BJ (cell line): ENCODE measurements around the gene GMPPB. TPM values are rescaled to one million over a fixed set of nuclear protein-coding genes. Genes with fewer than 3 reads are reported as not detected.

ENCODE experiments used
- CTCF ChIA-PET: fragments of 350-600 bp; formaldehyde crosslinking; extraction: SDS; loops from one replicate; lab custom pipeline; 2021; ENCODE audit warnings: antibody characterized with exemption, inconsistent platforms; lab: Yijun Ruan, JAX
- POLR2A ChIA-PET: fragments of 300-600 bp; sonication (Branson Sonifier 250); formaldehyde crosslinking; extraction: SDS; loops from one replicate; lab custom pipeline; 2021; ENCODE audit warnings: antibody characterized with exemption; lab: Charles Lee
- DNase-seq: peaks from one replicate; pipeline ENCODE4 v3.0.0-alpha.2; 2011; ENCODE audit warnings: low read depth
- H3K27me3 ChIP-seq: 2 replicates; pipeline ENCODE4 v1.6.0; 2011; ENCODE audit warnings: low read length; ENCODE audit not compliant: control insufficient read depth, insufficient read depth
- H3K36me3 ChIP-seq: 2 replicates; pipeline ENCODE4 v1.5.1; 2011; ENCODE audit warnings: low read length; ENCODE audit not compliant: control insufficient read depth, insufficient read depth
- H3K4me3 ChIP-seq: 2 replicates; pipeline ENCODE4 v1.5.1; 2011; ENCODE audit warnings: low read depth, mild to moderate bottlenecking, control low read depth, low read length
- polyA plus RNA-seq: library from polyadenylated mRNA; depleted of rRNA; stranded (reverse); fragments of >200 nt; gene quantifications from 2 replicates; pipeline ENCODE4 v1.2.3, GENCODE V29; 2011
- TF ChIP-seq, protein P1 (sequence below): IDR thresholded peaks from 2 replicates; pipeline ENCODE4 v1.5.1; 2011; ENCODE audit warnings: low read depth, mild to moderate bottlenecking, control low read depth, inconsistent platforms, low read length, moderate library complexity; ENCODE audit not compliant: insufficient read depth

Gene GMPPB
- polyA plus RNA-seq, 1 experiment = 30.0 TPM

DNA sequence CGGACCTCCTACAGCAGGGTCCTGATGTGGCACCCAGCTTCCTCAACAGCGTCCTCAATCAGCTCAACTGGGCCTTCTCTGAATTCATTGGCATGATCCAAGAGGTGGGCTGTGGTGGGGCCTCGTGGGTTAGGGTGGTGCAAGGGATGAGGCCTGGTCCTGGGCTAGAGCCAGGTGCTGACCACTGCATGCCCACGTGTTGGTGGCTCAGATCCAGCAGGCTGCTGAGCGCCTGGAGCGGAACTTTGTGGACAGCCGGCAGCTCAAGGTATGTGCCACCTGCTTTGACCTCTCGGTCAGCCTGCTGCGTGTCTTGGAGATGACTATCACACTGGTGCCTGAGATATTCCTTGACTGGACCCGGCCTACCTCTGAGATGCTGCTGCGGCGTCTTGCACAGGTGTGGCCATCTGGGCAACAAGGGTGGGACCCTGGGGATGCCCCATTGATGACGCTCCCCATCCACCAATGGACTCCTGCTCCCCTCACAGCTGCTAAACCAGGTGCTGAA lies 8.1 kb downstream of the GMPPB start:
- no peak for DNase-seq
- Histone ChIP-seq H3K36me3 (peaks cover 11% of the 10 kb centered on the region), H3K4me3 (no peak overlapping the region), H3K27me3 (no peaks in the 10 kb centered on the region)
- ChIA-PET CTCF (interaction anchor here (1.0 kb wide), 2 partner anchors 11 to 176 kb away, joined by 4 read pairs; no protein-coding TSS in a partner anchor), POLR2A (no interaction called here)
- TF ChIP-seq, protein P1, sequence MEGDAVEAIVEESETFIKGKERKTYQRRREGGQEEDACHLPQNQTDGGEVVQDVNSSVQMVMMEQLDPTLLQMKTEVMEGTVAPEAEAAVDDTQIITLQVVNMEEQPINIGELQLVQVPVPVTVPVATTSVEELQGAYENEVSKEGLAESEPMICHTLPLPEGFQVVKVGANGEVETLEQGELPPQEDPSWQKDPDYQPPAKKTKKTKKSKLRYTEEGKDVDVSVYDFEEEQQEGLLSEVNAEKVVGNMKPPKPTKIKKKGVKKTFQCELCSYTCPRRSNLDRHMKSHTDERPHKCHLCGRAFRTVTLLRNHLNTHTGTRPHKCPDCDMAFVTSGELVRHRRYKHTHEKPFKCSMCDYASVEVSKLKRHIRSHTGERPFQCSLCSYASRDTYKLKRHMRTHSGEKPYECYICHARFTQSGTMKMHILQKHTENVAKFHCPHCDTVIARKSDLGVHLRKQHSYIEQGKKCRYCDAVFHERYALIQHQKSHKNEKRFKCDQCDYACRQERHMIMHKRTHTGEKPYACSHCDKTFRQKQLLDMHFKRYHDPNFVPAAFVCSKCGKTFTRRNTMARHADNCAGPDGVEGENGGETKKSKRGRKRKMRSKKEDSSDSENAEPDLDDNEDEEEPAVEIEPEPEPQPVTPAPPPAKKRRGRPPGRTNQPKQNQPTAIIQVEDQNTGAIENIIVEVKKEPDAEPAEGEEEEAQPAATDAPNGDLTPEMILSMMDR = no peak

DNA sequence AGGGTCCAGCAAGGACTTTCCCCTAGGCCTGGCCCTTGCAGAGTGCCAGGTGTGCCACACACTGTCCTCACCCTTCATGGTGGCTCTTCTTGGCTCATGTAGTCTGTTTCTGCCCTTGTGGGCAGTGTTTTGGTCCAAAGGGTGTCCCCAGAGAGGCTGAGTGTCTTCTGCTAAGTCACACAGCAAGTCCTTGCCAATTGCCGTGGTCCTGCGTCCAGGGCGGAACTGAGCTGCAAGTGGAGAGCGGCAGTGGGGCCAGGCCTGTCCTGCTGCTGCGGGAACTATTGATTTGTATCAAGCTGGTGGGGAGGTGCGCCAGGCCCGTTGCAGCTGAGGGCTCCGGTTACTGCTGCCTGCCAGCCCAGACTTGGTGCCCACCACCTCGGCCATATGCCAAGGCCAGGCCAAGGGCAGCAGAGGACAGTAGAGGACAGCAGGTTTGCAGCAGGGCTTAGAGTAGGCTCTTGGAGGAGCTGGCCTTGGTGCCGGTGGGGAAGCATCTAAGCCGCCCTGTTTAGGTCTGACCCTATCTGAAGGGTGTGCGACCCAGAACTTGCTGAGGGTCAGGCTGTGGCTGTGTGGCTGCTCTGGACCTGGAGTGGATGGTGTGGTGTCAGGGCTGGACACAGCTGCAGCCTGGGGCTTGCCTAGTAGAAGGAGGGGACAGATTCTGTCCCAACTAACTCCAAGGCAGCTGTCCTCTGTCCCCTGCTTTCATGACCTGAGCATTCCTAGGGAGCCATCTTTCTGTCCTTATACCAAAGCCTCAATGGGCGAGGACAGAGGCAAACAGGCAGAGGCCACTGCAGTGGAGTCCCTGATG lies 8.8 kb downstream of the GMPPB start:
- H3K27me3 ChIP-seq = no peaks in the 10 kb centered on the region
- peaks cover 10% of the 10 kb centered on the region for H3K36me3 ChIP-seq
- POLR2A ChIA-PET = no interaction called here
- no peak for DNase-seq
- no peak overlapping the region for H3K4me3 ChIP-seq
- TF ChIP-seq, protein P1 = no peak
- CTCF ChIA-PET = interaction anchor here (1.0 kb wide), 2 partner anchors 11 to 175 kb away, joined by 4 read pairs; no protein-coding TSS in a partner anchor

DNA sequence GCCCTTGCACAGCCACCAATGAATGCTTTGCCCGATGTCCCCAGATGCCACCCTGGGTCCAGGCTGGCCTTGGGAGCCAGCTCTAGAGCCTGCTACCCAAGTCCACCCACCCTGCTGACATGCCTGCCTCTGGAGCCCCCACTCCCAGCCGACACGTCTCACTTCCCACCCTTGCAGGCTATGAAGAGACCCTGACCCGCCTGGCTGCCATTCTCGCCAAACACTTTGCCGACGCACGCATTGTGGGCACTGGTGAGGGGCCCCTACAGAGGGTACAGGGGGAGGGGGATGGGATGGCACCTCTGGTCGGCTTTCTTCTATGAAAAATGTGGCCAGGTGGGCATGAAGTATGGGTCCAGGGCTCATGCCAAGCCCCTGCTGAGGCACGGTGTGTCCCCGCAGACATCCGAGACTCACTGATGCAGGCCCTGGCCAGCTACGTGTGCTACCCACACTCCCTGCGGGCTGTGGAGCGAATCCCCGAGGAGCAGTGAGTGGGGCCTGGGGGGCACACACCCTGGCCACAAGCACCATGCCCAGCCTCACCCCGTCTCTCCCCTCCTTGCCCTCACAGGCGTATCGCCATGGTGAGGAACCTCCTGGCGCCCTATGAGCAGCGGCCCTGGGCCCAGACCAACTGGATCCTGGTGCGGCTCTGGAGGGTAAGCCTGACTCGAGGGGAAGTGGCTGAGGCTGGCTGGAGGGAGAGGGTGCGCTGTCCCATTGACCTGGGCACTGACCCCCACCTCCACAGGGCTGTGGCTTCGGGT lies 10.2 kb downstream of the GMPPB start:
- POLR2A ChIA-PET = no interaction called here
- Histone ChIP-seq H3K4me3 (no peak overlapping the region), H3K27me3 (no peaks in the 10 kb centered on the region), H3K36me3 (peaks cover 10% of the 10 kb centered on the region)
- TF ChIP-seq, protein P1 = no peak
- CTCF ChIA-PET = interaction anchor here (2.2 kb wide), 1 partner anchor 13 kb away, joined by 9 read pairs; no protein-coding TSS in a partner anchor
- DNase-seq = no peak

DNA sequence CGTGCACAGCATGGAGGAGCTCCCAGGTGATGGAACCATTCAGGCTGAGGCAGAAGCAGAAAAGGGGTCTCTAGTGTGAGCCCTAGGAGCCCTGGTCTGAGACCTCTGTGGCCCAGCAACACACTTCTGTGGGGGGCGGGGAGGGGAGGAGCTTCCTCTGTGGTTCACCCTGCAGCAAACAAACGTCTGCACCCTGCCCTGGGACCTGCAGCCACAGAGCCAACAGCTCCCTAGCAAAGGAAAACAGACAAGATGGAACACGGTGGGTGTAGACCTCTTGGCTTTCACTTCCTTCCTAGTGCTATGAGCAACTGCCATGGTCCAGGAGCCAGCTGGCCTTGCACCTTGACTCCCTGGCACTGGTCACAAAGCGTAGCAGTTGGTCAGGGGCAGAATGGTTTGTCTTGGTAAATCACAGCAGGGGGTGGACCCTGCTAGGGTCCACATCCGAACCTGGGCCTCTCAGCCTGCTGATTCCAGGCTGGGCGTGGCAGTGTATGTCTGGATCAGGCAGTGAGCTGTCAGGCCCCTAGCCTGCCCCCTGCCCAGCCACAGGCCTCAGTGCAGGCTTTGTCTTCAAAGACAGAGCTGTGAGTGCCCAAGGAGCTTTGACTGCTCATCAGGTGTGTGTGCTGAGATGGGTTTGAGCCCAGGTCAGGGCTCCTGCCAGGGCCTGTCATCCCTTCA lies 11.0 kb downstream of the GMPPB start:
- Histone ChIP-seq H3K36me3 (peaks cover 11% of the 10 kb centered on the region), H3K4me3 (no peak overlapping the region), H3K27me3 (no peaks in the 10 kb centered on the region)
- no peak for DNase-seq
- ChIA-PET CTCF (interaction anchor here (2.2 kb wide), 1 partner anchor 12 kb away, joined by 9 read pairs; no protein-coding TSS in a partner anchor), POLR2A (no interaction called here)
- TF ChIP-seq, protein P1 = no peak
